ENCODE measurements around the gene HMX2.
"Not testable (repeated sequence)": the region's sequence is repeated elsewhere in the genome, so short reads cannot be mapped to it uniquely, and the experiment has no call there.

The HMX2 gene

DNA sequence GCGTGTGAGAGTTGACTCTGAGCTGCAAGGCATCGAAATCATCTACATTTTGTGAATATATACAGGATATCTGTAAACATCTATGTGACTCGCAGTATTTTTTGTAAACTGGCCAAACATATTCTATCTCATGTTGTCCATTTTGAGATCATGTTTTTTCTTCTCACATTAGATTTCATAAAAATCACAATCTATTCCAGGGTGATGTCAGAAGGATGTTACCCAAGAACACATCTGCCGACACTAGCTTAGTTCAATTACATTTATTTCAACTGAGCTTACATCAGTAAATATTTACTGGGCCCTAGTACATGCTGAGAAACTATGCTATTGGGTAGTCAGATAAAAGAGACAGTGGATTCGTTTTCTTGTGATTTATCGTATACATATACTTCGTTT is 3.8 kb downstream of the HMX2 start:
- no peak for DNase-seq (ENCODE audit: low read depth)

DNA sequence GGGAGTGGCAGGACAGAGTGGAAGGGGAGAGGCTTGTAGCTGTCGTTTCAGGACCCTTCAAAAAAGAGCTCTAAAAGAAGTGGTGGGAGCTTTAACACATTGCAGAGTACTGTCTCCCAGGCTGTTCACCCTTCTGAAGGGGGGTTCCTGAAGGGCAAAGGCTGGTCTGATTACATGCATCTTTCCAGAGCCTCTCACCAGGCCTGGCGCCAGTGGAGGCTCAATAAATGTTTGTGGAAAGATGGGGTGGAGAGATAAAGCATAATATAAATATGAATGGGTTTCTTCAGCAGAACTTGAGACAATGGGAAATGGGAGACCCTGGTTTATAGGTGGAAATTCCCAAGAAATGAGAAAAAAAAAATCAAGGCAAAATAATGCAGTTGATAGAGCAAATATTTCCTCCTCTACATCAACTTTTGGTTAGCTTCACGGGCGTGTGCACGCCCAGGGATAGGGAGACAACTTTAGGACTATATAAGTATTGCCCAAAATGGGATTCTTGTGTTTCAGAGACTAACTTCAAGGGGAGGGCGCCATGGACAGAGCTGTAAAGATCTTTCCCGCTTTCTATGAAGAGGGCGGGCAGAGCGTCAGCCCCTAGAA is 5.7 kb downstream of the HMX2 start:
- DNase-seq (ENCODE audit: low read depth) = no peak

DNA sequence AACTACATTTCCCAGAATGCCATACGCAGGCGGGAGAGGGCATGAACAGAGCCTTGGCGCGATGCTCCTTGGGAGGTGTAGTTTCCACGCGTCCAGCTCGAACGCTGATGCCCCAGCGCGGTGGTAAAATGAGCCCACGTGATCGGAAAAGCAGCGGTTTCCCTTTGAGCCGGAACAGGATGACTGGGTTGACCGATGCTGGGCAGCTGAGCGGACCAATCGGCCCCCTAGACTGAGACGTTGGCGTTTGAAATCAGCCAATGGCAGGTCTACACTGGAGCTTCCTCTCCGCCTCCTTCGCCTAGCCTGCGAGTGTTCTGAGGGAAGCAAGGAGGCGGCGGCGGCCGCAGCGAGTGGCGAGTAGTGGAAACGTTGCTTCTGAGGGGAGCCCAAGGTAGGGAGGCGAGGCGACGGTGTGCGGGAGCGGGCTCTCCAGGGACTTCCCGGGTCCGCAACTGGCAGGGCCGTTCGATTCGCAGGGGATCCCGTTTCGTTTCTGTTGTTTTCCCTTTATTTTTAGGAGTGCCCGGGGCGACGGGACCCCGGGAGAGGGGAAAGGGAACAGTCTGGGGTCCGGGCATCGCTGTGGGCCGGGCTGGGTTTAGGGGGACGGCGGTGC is 6.3 kb downstream of the HMX2 start, which contains the start of gene BUB3:
TSS of gene BUB3 (plus strand) at position 311 of the 619 bp plus-strand sequence. CDS start 516 bp downstream, outside the sequence.
- DNase-seq (ENCODE audit: low read depth) = peak; percentile 88

DNA sequence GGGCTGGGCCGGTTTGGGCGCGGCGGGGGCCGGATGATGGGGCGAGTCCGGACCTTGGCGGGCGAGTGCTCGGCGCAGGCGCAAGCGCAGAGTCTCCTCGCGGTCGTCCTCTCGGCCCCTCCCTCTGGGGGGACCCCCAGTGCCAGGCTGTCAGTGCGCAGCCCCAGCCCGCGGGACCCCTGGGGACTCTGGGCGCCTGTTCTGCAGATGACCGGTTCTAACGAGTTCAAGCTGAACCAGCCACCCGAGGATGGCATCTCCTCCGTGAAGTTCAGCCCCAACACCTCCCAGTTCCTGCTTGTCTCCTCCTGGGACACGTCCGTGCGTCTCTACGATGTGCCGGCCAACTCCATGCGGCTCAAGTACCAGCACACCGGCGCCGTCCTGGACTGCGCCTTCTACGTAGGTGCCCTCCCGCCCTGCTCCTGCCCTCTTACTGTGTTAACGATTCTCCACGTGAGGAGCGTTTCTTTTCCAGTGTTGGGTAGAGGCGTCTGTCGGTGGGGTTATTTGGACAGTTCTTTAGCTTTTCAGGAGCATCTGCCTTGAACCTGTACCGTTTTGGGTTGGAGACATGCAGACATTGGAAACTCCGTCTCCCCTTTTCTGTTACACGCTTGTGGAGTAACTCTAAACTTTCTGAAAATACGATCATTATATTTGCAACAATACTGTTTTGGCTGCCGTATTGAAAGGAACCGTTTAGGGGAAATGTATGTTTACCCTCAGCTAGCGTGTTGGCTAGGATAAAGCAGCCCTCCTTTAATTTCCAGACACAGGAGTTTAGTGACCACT is 7.0 kb downstream of the HMX2 start:
- DNase-seq (ENCODE audit: low read depth) = no peak

DNA sequence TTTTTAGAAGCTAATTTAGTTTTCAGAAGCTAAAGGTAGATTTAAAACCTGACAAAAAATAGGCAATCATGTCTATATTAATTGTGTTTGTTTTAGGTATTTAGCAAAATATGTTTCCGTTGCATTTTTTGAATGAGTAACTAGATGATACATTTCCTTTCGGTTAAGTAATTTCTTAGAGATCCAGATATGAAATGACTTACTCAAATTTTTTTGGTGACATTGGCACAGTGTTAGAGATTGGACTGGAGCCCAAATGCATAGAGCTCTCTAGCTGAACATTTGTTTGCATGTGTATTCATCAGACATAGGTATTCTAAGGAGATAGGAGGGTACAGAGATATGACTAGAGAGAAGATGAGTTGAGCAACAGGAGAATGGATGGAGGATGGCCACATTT is 8.1 kb downstream of the HMX2 start:
- DNase-seq (ENCODE audit: low read depth) = no peak

DNA sequence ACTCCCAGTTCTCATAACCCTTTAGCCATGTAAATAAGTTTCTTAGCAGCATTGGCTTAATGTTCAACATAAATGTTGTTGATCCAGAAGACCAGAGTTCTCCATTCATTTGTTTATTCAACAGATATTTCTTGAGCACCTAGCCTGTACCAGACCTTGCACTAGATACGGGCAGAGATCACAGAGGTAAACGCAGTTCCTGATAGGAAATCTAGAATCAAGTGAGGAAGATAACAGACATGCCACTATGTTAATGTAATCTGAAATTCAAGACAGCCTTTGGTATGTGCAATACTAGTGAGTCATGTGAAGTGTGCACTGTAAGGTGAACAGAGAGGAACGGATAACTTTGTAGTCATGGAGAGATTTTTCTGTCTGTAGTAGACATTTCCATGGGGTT is 9.3 kb downstream of the HMX2 start:
- no peak for DNase-seq (ENCODE audit: low read depth)

DNA sequence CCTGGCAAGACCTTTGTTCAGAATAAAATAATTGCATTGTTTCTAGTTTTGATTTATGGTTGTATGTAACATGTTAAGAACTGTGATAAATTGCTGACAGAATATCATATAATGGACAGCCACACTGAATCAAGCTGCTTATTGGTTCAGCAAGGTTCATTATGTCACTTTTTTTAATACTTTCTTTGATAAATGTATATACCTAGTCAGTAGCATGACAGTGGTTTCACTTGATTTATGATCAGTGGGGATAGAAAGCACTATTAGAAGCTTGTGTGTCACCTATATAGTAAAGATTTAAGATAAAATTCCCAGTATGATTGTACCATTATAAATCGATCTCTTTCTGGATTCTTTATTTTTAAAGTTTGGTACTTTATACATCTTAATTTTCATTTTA is 10.7 kb downstream of the HMX2 start:
- DNase-seq (ENCODE audit: low read depth) = no peak

DNA sequence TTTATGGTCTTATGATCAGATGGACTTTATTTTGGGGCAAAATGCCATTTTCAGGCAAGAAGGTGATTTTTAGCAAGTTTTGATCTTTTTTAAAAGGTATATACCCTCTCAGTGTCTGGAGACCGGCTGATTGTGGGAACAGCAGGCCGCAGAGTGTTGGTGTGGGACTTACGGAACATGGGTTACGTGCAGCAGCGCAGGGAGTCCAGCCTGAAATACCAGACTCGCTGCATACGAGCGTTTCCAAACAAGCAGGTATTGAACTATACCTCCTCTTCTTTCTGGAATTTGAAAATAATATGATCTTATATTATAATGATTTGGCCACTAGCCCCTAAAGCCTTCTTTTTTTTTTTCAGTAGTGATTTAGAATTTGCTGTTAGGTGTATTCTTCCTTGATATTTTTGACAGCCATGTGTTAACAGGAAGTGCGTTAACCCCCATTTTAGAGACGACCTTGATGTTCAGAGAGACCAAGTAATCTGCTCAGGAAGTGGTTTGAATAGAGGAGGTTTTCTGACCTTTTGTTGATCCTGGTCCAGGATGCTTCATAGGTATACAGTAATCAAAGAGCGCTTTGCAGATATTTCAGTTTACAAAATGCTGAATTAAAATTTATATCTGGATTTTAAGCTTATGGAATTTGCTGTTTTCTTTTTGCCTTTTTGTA is 12.5 kb downstream of the HMX2 start:
- DNase-seq (ENCODE audit: low read depth) = no peak

DNA sequence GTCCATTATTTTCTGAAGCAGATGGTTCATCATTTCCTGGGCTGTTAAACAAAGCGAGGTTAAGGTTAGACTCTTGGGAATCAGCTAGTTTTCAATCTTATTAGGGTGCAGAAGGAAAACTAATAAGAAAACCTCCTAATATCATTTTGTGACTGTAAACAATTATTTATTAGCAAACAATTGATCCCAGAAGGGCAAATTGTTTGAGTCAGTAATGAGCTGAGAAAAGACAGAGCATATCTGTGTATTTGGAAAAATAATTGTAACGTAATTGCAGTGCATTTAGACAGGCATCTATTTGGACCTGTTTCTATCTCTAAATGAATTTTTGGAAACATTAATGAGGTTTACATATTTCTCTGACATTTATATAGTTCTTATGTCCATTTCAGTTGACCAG is 16.4 kb downstream of the HMX2 start:
- DNase-seq (ENCODE audit: low read depth) = no peak

DNA sequence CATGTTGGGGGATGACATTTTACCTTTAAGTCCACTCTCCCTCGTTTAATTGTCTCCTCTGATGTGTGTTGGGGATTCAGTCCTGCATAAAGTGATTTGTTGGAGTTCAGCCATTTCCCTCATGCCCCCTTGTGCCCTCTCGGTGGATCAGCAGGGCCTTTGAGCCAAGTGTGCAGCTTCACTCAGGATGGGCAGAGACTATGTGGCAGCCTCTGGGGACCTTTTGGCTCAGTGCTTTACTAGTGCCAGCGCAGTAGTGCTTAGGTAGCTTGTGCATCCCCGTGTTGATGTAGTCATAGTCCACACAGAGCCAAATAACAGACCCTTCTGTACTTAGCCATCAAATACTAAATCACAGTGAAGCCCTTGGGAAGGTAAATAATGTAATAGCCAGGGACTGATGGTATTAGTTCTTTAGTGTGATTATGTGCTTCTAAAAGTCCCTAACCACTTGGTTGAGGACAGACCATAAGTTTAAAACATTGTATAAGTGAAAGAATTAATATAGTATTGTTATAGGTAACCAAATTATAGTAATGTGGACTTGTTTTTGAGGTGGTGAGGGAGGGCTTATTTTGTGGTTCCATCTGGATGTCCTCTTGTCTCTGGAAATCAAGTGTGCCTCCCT is 17.6 kb downstream of the HMX2 start:
- no peak for DNase-seq (ENCODE audit: low read depth)

DNA sequence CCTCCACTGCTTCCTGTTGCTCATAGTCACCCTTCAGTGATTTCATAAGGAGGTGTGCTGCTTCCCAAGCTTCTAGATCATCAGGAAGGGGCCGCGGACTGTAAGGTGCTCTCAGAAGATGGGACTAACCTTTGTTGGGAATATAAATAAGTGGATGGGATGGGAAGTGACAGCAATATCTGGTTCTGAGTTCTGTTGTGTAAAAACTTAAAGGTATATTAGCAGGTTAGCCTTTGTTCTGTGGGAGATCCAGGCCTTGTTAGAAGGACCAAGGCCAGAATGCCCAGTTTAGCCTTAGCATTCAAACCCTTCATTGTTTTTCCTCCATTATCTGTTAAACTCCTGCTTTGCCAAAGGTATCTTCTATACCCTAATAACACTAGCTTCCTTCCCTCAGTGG is 18.7 kb downstream of the HMX2 start:
- no peak for DNase-seq (ENCODE audit: low read depth)

DNA sequence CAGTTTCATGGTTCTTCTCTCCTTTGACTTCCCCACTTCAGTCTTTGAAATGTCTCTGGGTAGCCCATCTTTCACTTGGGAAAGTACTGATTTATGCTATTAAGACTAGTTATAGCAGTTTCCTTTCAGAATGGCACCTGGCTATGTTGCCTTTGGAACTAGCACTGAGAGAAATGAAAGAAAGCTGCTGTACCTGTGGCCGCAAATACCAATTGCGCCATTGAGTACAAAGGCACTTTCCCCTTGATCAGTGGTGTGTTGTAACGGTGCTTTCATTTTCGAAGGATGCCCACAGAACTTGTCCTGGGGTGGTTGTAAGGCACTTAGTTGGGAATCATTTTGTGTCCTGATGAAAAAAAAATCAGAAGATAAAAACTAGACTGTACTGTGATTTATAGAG is 23.0 kb downstream of the HMX2 start:
- DNase-seq (ENCODE audit: low read depth) = no peak

DNA sequence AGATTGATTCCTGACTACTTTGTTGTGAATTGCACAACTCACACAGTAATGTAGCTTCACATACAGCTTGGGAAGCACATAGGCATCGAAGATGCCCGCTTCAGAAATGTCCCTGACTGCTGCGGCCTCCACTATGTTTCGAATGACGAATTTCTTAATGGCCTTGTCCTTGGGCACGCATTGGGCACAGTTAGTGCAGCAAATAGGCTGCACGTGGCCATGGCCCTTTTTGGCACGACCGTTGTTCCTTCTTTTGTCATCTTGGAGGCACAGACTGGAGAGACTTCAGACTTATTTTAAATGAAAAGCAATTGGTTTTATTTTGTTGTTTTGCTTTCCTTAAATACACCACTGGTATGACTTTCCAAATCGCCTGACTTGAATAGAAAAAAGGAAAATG is 23.7 kb downstream of the HMX2 start:
- DNase-seq (ENCODE audit: low read depth) = not testable (repeated sequence)

DNA sequence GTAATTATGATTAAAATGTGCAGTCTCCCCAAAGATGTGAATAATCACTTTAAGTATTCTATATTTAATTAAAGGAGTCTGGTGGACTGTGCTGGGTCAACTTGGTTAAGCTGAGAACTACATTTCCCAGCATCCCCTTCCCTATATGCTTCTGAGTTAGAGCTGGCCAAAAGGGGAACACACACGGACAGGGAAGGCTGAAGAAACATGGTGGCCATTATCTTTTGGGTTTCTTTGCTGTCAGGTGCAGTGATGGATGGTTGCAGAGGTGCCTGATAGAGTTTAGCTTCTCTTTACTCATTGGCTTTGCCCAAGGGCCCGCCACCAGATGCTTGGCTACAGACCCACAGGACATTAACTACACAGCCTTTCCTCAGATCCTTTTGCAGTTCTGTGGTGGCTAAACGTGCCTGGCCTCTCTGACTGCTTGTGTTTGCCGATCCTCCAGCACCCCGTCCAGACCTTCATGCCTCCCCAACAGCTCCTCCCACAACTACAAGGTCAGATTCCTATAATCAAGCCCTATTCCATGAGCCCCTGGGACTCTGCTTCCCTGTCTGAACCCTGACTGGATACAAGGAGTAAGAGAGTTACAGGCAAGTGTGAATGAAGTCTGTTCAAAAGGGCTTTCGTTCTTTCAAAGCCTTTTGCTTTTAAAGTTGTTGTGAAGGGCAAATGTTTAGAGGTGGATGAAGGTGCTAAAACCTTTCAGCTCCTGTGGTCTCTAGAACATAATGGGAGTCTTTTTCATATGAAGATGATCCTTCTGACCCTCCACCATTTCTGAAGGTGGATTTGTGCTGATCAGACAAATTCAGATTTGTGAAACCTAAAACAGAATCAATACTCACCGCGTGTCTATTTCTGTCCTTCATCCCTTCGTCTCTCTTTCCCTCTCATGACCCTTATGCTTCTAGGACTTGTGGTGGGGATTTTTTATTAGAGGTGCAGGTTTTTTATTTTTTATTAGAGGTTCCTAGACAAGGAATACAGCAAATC is 27.8 kb downstream of the HMX2 start:
- no peak for DNase-seq (ENCODE audit: low read depth)

DNA sequence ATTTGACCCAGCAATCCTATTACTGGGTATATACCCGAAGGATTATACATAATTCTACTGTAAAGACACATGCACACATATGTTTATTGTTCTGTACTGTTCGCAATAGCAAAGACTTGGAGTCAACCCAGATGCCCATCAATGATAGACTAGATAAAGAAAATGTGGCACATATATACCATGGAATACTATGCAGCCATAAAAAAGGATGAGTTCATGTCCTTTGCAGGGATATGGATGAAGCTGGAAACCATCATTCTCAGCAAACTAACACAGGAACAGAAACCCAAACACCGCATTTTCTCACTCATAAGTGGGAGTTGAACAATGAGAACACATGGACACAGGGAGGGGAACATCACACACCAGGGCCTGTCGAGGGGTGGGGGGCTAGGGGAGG is 30.5 kb downstream of the HMX2 start:
- DNase-seq (ENCODE audit: low read depth) = not testable (repeated sequence)

DNA sequence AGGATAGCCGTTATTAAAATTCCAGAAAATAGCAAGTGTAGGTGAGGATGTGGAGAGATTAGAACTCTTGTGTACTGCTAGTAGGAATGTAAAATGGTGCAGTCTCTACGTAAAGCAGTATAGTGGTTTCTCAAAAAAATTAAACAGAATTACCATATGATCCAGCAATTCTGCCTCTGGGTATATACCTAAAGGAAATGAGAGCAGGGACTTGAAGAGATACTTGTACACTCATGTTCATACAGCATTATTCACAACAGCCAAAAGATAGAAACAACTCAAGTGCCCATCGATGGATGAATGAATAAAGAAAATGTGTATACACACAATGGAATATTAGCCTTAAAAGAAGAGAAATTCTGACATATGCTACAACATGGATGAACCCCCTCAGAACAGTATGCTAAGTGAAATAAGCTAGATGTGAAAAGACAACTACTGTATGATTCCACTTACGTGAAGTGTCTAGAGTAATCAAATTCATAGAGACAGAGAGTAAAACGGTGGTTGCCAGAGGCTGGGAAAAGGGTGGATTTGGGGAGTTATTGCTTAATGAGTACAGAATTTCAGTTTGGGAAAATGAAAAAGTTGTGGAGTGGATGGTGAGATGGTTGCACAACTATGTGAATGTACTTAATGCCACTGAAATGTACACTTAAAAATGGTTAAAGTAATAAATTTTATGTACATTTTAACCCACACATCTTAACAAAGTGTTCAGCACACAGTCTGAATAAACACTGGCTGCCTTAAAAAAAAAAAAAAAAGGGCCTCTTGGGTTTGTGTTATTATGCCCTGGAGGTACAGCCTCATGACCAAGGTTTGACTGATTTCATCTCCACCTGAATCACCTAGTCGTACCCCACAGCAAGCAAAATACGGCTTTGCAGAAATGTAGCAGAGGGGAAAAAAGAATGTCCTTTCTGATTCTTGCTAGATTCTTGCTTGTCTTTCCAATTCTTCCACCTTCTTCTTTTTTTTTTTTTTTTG is 32.5 kb downstream of the HMX2 start:
- DNase-seq (ENCODE audit: low read depth) = no peak

DNA sequence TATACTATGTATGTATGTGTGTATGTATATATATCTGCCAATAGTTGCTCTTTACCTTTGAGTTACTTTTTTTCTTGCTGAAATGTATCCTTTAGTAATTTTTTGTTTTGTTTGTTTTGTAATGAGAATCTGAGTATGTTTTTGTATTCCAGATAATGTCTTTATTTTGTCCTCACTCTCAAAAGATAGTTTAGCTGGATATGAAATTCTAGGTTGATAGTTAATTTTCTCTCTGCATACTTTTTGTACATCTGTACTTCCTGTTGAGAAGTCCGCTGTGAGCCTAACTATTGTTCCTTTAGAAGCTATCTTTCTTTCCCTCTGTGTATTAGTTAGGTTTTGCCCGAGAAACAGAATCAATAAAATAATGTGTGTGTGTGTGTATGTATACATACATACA is 35.8 kb downstream of the HMX2 start:
- no peak for DNase-seq (ENCODE audit: low read depth)

DNA sequence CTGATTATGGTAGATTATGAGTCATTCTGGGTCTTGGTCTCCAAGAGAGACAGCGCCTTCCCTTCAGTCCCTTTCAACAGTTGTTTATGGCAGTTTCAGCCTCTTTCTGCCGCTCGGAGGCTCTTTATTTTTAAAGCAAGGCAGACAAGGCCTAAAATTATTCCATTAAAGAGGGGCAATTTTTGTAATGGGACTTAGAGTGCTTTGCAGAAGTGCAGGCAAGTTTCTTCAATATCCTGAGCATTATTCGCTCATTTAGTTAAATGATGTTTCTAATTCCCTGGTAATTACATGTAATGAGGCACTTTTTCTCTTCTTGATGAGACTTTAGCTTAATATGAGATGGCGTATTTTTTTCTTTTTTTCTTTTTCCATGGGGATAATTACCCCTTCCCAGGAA is 39.8 kb downstream of the HMX2 start:
- no peak for DNase-seq (ENCODE audit: low read depth)

DNA sequence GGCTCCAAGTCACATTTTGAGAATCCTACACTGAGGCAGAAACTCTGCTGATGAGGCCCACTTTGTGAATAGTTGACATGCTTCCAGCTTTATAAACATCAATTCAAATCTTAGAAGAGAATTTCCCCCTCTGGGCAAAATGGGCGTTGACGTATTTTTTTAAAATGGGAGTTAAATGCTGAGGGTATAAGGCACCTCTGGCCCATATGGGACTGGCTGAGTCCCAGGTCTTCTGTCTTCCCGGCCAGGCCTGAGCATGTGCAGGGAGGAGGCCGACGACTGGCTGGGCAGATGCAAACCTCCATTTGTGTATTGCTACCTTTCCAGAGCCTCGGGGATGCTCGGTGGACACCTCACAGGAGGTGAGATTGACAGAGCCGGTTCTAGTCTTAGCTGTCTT is 44.0 kb downstream of the HMX2 start:
- no peak for DNase-seq (ENCODE audit: low read depth)

DNA sequence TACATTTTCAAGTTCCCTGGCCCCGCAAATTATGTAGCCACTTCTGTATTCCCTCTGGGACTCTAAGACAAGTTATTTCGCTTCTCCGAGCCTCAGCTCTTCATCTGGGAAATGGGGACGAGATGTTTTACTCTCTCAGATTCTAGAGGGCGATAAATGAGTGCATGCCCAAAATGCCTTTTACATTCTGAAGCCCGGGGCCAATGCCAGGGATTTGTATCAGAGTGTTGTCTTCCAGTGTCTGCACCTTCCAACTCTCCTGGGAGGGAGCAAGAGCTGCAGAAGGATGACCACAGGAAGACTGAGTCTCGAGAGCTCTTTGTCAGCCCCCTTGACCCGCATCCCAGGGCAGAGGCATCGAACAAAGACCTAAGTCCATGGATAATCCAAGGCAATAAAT is 46.1 kb downstream of the HMX2 start:
- no peak for DNase-seq (ENCODE audit: low read depth)

Measured in HS-27A (cell line).